SIG-M5 treated with dmso at 0.1 percent for 504 hours (cell line): ENCODE measurements around the gene PACSIN1.

Experiments used
- DNase-seq: peaks from one replicate; lab custom pipeline; 2025; ENCODE audit not compliant: unreplicated experiment; lab: John Stamatoyannopoulos, UW

The PACSIN1 gene

GRCh38 chr6:34526992-34527728, 61.3 kb downstream of the PACSIN1 start:
- DNase-seq, result peak; percentile 86

GRCh38 chr6:34527751-34528670, 62.1 kb downstream of the PACSIN1 start:
- DNase-seq, result no peak

DNA sequence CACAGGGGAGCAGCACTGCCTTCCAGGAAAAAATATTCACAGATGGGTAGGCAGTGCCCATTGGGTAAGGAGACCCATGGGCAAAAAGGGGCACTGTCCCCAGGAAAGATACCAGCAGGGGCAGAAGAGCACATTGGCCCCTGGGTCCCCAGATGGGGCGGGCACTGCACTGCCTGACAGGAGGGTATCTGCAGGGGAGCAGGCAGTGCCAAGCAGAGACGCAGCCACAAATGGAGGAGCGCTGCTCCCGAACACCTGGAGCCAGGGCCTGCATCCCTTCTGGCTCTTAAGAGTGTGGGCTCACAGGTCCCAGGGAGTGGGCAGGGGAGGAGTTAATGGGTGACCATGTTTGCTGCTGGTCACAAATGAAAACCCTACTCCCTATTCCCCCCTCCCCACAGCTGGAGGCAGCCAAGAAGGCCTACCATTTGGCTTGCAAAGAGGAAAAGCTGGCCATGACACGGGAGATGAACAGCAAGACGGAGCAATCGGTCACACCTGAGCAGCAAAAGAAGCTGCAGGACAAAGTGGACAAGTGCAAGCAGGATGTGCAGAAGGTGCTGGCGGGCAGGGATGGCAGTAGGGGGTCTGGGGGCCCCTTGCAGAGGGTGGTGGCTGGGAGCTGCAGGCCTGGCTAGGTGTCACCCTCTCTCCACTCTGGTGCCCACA, 63.3 kb downstream of the PACSIN1 start:
- DNase-seq, result no peak

- no peak for DNase-seq
These were observed 63.9 kb downstream of the PACSIN1 start for GRCh38 chr6:34529665-34530327.

DNA sequence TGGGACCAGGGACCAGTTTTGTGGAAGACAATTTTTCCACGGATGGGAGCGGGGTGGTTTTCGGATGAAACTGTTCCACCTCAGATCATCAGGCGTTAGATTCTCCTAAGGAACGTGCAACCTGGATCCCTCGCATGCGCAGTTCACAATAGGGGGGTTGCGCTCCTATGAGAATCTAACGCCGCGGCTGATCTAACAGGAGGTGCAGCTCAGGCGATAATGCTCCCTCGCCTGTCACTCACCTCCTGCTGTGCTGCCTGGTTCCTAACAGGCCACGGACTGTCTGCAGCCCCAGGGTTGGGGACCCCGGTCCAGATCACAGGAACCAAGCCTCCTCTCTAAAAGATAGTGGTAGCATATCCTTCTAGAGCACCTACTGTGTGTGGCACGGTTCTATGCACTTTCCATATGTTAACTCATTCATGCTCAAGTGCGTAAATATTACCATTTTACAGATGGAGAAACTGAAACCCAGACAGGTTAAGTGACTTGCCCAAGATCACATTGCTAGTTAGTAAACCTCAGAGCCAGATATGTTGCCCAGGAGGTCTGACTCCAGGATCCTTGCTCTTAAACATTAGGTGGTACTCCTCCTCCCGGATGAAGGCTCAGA, 65.0 kb downstream of the PACSIN1 start:
- no peak for DNase-seq

DNA sequence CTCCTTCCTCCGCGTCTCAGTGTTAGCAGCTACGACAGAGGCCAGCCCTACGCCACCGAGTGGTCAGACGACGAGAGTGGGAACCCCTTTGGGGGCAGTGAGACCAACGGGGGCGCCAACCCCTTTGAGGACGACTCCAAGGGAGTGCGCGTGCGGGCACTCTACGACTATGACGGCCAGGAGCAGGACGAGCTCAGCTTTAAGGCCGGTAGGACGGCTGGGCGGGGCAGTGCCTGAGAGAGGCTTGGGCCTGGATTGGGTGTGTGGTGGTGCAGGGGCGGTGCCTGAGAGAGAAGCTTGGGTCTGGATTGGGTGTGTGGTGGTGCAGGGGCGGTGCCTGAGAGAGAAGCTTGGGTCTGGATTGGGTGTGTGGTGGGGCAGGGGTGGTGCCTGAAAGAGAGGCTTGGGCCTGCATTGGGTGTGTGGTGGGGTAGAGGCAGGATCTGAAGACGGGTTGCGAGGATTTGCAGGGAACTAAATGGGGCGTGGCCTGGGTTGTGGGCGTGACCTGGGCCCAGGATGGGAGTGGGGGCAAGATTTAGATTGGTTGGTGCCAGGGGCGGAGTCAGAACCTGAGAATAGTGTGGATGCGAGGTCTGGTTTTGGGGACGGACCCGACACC, 65.8 kb downstream of the PACSIN1 start:
- DNase-seq, result no peak

DNA sequence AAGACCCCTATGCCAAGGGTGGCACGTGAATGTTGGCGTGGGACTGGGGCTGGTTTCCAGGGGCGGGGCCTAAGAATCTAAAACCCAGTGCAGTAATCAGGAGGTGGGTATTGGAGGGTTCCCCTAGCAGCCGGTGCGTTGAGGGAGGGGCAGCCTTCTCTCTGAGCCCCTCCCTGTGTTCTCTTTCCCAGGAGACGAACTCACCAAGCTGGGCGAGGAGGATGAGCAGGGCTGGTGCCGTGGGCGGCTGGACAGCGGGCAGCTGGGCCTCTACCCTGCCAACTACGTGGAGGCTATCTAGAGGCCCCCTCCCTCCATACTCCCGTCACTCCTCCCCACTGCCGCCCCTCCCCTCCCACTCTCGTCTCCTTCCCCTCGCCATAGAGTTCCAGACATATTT, 66.4 kb downstream of the PACSIN1 start:
- no peak for DNase-seq

DNA sequence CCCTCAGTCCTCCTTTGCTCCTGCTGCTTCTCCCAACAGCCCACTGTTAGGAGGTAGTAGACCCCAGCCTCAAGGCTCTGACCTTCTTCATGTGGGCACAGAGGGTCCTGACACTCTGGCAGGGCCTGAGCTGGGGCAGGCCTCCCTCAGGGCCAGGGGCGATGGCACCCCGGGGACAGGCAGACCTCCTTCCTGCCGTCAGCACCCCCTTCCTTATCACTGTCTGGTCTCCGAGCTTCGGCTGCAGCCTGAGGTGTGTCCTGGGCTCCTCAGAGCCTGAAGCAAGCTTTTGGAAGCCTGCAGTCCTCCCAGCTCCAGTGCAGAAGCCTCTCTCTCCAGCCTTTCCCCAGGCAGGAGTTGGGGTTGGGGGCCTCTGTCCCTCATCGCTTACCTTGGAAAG, 68.3 kb downstream of the PACSIN1 start:
- no peak for DNase-seq

GRCh38 chr6:34534656-34535055, 68.8 kb downstream of the PACSIN1 start:
- DNase-seq, result no peak

DNA sequence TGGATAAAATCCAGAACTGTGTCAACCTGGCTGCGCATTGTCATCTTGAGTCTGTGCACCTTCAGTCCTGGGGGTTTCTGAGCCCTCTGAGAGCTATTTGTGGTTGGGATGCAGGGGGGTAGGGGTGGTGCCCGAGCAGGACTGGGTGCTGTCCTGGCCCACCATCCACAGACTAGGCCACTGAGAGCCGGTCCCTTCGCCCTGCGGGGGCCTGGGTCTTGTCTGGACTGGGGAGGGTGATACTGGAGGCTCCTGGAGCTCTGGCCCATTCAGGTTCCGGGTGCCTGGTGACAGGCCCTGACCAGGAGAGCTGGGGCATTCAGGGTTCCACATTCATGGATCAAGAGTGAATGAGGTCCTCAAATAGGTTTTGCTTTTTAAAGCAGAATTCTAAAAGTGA, 69.3 kb downstream of the PACSIN1 start:
- no peak for DNase-seq

GRCh38 chr6:34535646-34536045, 69.8 kb downstream of the PACSIN1 start:
- DNase-seq, result no peak

GRCh38 chr6:34536251-34536958, 70.5 kb downstream of the PACSIN1 start:
- no peak for DNase-seq

DNA sequence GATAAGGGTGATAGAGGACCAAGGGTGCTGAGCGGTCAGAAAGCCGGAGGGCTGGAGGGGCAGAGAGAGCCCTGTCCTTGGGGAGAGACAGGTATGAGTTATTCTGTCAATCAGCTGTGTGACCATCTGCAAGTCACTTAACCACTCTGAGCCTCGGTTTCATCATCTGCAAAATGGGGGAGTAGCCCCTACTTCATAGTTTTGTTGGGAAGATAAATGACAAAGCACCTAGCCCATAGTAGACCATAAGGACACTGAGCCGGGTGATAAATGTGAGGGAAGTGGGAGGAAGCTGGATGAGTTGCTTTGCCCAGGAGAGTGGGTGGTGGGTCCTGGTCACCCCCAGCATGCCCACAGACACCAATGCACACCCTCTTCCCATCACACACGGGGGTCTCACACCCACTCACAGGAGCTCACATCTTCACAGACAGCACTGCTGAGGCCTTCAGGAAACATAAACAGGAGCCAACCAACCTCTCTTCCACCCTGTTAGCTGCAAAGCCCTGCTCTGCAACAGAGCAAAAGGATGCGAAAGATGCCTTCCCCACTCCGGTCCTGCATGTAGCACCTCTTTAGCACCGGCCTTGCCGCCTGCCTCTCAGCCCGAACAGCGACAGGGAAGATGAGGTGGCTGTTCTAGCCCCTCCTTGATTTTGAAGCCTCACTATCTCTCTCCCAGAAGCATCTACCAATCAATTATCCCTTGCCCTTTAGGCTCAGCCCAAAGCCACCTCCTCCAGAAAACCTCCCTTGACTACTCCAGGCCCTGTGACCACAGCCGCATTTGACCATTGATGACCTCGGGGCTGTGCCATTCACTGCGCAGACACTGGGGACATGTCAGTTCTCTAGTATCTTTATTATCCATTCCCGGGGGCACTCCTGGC, 71.3 kb downstream of the PACSIN1 start:
- no peak for DNase-seq

DNA sequence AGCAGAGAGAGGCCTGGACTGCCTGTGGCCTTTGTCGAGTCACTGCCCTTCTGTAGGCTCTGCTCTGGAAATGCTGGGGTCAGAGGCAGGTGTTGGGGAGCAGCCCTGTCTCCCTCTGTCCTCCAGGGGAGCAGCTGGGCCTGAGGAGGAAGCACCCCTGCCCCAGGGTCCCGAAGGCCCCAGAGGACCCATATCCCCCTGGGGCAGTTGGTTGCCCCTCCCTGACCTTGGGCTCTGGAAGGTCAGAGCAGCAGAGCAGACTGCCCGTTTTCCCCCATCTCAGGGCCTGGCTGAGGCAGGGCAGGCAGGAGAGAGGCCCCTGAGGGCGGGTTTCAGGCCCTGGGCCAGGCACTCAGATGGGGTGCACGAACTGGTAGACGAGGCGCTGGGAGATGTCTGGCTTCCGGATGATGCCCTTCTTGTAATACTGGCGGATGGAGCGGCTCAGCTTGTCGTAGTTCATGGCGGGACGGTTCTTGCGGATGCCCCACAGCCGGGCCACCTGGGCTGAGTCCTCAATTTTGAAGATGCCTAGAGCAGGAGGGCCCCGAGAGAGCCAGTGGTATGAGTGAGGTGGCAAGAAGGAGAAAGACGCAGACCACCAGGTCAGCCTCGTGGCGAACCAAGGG, 72.2 kb downstream of the PACSIN1 start:
- DNase-seq, result no peak

DNA sequence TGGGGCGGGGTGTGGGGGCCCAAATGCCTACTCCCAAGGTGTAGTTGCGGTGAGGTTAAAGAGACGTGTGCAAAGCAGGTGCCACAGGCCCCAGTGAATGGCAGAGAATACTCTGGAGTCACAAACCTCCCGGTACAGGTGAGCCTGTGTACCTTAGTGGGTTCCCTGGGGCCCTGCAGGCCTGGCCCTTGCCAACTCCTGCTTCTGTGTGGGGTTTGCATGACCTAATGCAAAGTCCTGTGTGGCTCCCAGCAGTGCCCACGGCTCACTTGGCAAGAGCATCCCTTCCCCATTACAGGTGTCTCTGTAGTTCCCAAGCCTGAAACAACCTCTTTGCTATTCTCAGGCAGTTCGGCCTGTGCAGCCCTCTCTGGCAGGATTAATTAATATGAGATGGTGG, 72.7 kb downstream of the PACSIN1 start:
- DNase-seq, result no peak

- no peak for DNase-seq
These were observed 73.3 kb downstream of the PACSIN1 start for GRCh38 chr6:34539181-34539580.

DNA sequence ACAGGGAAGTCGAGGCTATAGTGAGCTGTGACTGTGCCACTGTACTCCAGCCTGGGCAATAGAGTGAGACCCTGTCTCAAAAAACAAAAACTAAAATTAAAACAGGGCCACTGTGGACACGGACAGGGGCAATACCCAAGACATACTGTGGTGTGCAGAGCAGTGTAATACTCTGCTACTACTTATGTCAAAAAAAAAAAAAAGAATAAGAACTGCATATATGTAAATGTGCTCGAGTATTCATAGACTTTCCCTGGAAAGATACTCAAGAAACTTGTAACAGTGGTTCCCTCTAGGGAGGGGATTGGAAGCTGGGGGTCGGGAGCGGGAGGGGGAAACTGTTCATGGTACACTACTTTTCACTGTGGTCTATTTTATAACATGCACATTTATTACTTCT, 74.3 kb downstream of the PACSIN1 start:
- no peak for DNase-seq

DNA sequence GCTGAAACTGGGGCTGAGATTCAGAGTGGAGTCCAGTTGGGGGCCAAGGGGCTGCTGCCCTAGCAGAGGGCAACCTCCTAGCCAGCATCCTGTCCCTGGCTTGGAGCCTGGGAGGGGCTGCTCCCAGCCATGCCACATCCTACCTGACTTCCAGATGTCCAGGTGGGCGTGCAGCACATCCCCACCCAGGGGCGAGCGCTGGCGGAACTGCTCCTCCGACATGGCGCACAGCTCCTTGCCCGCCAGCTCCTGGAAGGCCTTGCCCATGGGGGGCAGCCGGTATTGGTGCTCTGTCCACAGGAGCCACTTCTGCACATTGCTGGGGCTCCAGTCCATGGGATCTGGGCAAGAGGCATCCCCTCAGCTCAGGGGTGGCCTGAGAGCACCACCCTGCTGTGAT, 75.0 kb downstream of the PACSIN1 start:
- DNase-seq, result no peak
